C4-2B (cell line): Measurements from ENCODE around the gene GANAB.

Experiments used
- ZFX ChIP-seq: fragments of 450-650 bp; IDR thresholded peaks from 2 replicates; pipeline ENCODE4 v1.6.1; 2017
- TF ChIP-seq, protein P1 (sequence below): fragments of 450-650 bp; conservative IDR thresholded peaks from 2 replicates; pipeline ENCODE4 v1.5.1; 2017; ENCODE audit warnings: mild to moderate bottlenecking

DNA sequence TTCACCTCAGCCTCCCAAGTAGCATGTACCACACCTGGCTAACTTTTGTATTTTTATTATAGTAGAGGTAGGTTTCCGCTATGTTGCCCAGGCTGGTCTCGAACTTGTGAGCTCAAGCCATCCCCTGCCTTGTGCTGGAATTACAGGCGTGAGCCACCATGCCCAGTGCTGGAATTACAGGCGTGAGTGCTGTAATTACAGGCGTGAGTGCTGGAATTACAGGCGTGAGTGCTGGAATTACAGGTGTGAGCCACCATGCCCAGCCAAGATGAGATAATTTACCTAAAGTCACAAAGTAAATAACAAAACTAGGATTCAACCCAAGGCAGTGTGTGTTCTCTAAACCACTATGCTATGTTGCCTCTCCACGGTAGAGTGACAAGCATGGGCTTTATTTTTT, 36.1 kb upstream of the GANAB start:
- TF ChIP-seq, protein P1, sequence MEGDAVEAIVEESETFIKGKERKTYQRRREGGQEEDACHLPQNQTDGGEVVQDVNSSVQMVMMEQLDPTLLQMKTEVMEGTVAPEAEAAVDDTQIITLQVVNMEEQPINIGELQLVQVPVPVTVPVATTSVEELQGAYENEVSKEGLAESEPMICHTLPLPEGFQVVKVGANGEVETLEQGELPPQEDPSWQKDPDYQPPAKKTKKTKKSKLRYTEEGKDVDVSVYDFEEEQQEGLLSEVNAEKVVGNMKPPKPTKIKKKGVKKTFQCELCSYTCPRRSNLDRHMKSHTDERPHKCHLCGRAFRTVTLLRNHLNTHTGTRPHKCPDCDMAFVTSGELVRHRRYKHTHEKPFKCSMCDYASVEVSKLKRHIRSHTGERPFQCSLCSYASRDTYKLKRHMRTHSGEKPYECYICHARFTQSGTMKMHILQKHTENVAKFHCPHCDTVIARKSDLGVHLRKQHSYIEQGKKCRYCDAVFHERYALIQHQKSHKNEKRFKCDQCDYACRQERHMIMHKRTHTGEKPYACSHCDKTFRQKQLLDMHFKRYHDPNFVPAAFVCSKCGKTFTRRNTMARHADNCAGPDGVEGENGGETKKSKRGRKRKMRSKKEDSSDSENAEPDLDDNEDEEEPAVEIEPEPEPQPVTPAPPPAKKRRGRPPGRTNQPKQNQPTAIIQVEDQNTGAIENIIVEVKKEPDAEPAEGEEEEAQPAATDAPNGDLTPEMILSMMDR = no peak
- no peak for TF ChIP-seq ZFX
